Activated CD4-positive, alpha-beta T cell treated with anti-CD3 and anti-CD28 coated beads, Interleukin-2, amount 50 U/mL, for 24 hours (primary cell): ENCODE results near the gene PIK3CA.
"Not testable (repeated sequence)": the region's sequence is repeated elsewhere in the genome, so short reads cannot be mapped to it uniquely, and the experiment has no call there.

Source experiments
- DNase-seq, 2 donors: peaks; one replicate each; pipeline ENCODE4 v3.0.0-alpha.2; 2020; ENCODE audit warnings: low read depth in 1 of 2, low spot score in 1 of 2

PIK3CA gene

GRCh38 chr3:179147873-179148615 is at the start of gene PIK3CA:
Gene PIK3CA (plus strand): TSS chr3:179148357. CDS start chr3:179198826, 50,469 bp downstream.
- peak; percentile 75 to 95 for DNase-seq

- DNase-seq, result no peak
These were observed 49.6 kb upstream of the PIK3CA start for GRCh38 chr3:179098388-179099077.

- no peak for DNase-seq
These were observed 47.5 kb upstream of the PIK3CA start for GRCh38 chr3:179100652-179101051.

GRCh38 chr3:179105881-179106280 is 42.3 kb upstream of the PIK3CA start:
- DNase-seq, result no peak

- DNase-seq, result no peak
These were observed 40.5 kb upstream of the PIK3CA start for GRCh38 chr3:179107617-179108016.

GRCh38 chr3:179108086-179108485 is 40.1 kb upstream of the PIK3CA start:
- DNase-seq, result no peak

GRCh38 chr3:179113903-179114302 is 34.3 kb upstream of the PIK3CA start:
- no peak for DNase-seq

GRCh38 chr3:179115444-179115843 is 32.7 kb upstream of the PIK3CA start:
- not testable (repeated sequence) for DNase-seq

- DNase-seq, result no peak
These were observed 31.3 kb upstream of the PIK3CA start for GRCh38 chr3:179116816-179117215.

GRCh38 chr3:179132191-179132890 is 15.8 kb upstream of the PIK3CA start:
- not testable (repeated sequence) for DNase-seq

GRCh38 chr3:179133575-179133974 is 14.6 kb upstream of the PIK3CA start:
- no peak for DNase-seq

GRCh38 chr3:179136195-179136594 is 12.0 kb upstream of the PIK3CA start:
- DNase-seq, result no peak

- DNase-seq, result no peak
These were observed 6.3 kb upstream of the PIK3CA start for GRCh38 chr3:179141890-179142289.

- peak in 1 of 2 donors; percentile 33 for DNase-seq
These were observed 1.1 kb upstream of the PIK3CA start for GRCh38 chr3:179146911-179147513.

- no peak for DNase-seq
These were observed 664 bp upstream of the PIK3CA start for GRCh38 chr3:179147514-179147872.

GRCh38 chr3:179148616-179149405 is 654 bp downstream of the PIK3CA start:
- peak; percentile 29 to 52 for DNase-seq

- peak in 1 of 2 donors; percentile 55 for DNase-seq
These were observed 1.3 kb downstream of the PIK3CA start for GRCh38 chr3:179149406-179149867.

GRCh38 chr3:179149951-179150350 is 1.8 kb downstream of the PIK3CA start:
- DNase-seq, result no peak

GRCh38 chr3:179150610-179151009 is 2.5 kb downstream of the PIK3CA start:
- DNase-seq, result no peak

GRCh38 chr3:179151474-179151873 is 3.3 kb downstream of the PIK3CA start:
- DNase-seq, result no peak

- no peak for DNase-seq
These were observed 8.0 kb downstream of the PIK3CA start for GRCh38 chr3:179156170-179156569.
